OCI-LY7 (cell line): ENCODE results near the gene METTL21C. TPM values are rescaled to one million over a fixed set of nuclear protein-coding genes. Genes with fewer than 3 reads are reported as not detected.

Source experiments
- Bru-seq: library from RNA; stranded (reverse); fragments of 400-500 nt; gene quantifications from one replicate; lab custom pipeline; 2021; lab: Mats Ljungman, UMichigan
- BruChase-seq, 2 experiments: library from RNA; stranded (reverse); fragments of 400-500 nt; gene quantifications; one replicate each; lab custom pipeline; 2021; lab: Mats Ljungman, UMichigan
- BruUV-seq: library from RNA; stranded (reverse); fragments of 400-500 nt; replicated peaks from 2 replicates; lab custom pipeline; 2021; lab: Mats Ljungman, UMichigan
- CTCF ChIA-PET: fragments of 300-600 bp; sonication (Branson Sonifier 250); formaldehyde crosslinking; loops from one replicate; lab custom pipeline; 2022; ENCODE audit warnings: antibody characterized with exemption; ENCODE audit not compliant: unreplicated experiment; lab: Charles Lee
- POLR2A ChIA-PET: fragments of 300-600 bp; sonication (Branson Sonifier 250); formaldehyde crosslinking; loops from one replicate; lab custom pipeline; 2022; ENCODE audit warnings: antibody characterized with exemption; lab: Charles Lee
- DNase-seq: peaks from one replicate; pipeline ENCODE4 v3.0.0-alpha.2; 2015; ENCODE audit warnings: low spot score
- H2AFZ ChIP-seq: fragments of 200-600 bp; sonication (generic), shearing (Covaris generic); 2 replicates; pipeline ENCODE4 v1.6.1; 2014; ENCODE audit warnings: mild to moderate bottlenecking, antibody characterized with exemption, low read length, moderate library complexity
- H3K27ac ChIP-seq: fragments of 200-600 bp; sonication (generic); 2 replicates; pipeline ENCODE4 v1.5.1; 2014; ENCODE audit warnings: mixed run types, low read depth, mild to moderate bottlenecking, moderate library complexity, low read length, inconsistent platforms; ENCODE audit not compliant: poor library complexity, severe bottlenecking
- H3K36me3 ChIP-seq: fragments of 200-600 bp; sonication (generic); 2 replicates; pipeline ENCODE4 v1.6.1; 2014; ENCODE audit warnings: mild to moderate bottlenecking, antibody characterized with exemption, low read length, moderate library complexity, mixed read lengths; ENCODE audit not compliant: insufficient read depth
- H3K4me1 ChIP-seq: fragments of 200-600 bp; sonication (generic); 2 replicates; pipeline ENCODE4 v1.5.1; 2014; ENCODE audit warnings: mild to moderate bottlenecking, low read length; ENCODE audit not compliant: insufficient read depth, poor library complexity, severe bottlenecking
- H3K4me2 ChIP-seq: fragments of 200-600 bp; sonication (generic); 2 replicates; pipeline ENCODE4 v1.6.1; 2014; ENCODE audit warnings: mild to moderate bottlenecking, low read length
- H3K4me3 ChIP-seq: fragments of 200-600 bp; sonication (generic); 2 replicates; pipeline ENCODE4 v1.5.1; 2014; ENCODE audit warnings: mild to moderate bottlenecking, low read depth, low read length; ENCODE audit not compliant: poor library complexity, severe bottlenecking
- H3K79me2 ChIP-seq: fragments of 200-600 bp; sonication (generic); 2 replicates; pipeline ENCODE4 v1.6.1; 2016; ENCODE audit warnings: low read depth, mild to moderate bottlenecking, low read length, moderate library complexity, mixed read lengths; ENCODE audit not compliant: insufficient read depth
- H3K9me2 ChIP-seq: fragments of 200-600 bp; sonication (generic); 2 replicates; pipeline ENCODE4 v1.6.1; 2016; ENCODE audit warnings: mild to moderate bottlenecking, low read length, mixed read lengths; ENCODE audit not compliant: insufficient read depth
- H3K9me3 ChIP-seq: fragments of 200-600 bp; sonication (generic); 2 replicates; pipeline ENCODE4 v1.6.1; 2014; ENCODE audit warnings: mild to moderate bottlenecking, mixed run types, low read length, mixed read lengths
- H4K20me1 ChIP-seq: fragments of 200-600 bp; sonication (generic); 2 replicates; pipeline ENCODE4 v1.6.1; 2014; ENCODE audit warnings: mild to moderate bottlenecking, antibody characterized with exemption, low read length, moderate library complexity, mixed read lengths; ENCODE audit not compliant: insufficient read depth
- CTCF ChIP-seq: fragments of 200-600 bp; sonication (generic); conservative IDR thresholded peaks from 2 replicates; pipeline ENCODE4 v1.5.1; 2014; ENCODE audit warnings: mild to moderate bottlenecking, antibody characterized with exemption, low read length, moderate library complexity, mixed read lengths
- EZH2phosphoT487 ChIP-seq: fragments of 200-600 bp; sonication (generic); IDR thresholded peaks from 2 replicates; pipeline ENCODE4 v1.6.1; 2018; ENCODE audit warnings: low read depth, borderline replicate concordance, mild to moderate bottlenecking, mixed run types, antibody characterized with exemption, low read length, moderate library complexity, mixed read lengths
- intact Hi-C: fragments of 100-400 bp; cut with micrococcal nuclease; formaldehyde crosslinking; loops from one replicate; pipeline ENCODE4 v1.10.0; 2022; ENCODE audit not compliant: unreplicated experiment
- long read RNA-seq: library from polyadenylated mRNA; stranded (forward); transcript quantifications from one replicate; pipeline ENCODE4 v2.0.0, GENCODE V29; 2022
- total RNA-seq, 2 experiments: library from RNA; depleted of rRNA in 1 of 2; stranded (reverse); fragments of >200 nt in 1 of 2; shearing (Covaris generic) in 1 of 2; gene quantifications; 2 replicates each; pipeline ENCODE4 v1.2.3, GENCODE V29; 2014 to 2022

The METTL21C gene
- total RNA-seq (2014; rRNA removed; shearing (Covaris generic)) (not detected in 2 replicates), total RNA-seq (2022) (not detected in 2 replicates), Bru-seq, nascent RNA (not detected), BruChase-seq, experiment 1, labeled RNA remaining after a 6-hour chase (not detected), BruChase-seq, experiment 2, labeled RNA remaining after a 2-hour chase (not detected)
- long read RNA-seq, result 0 reads

GRCh38 chr13:102694937-102695336 is at the start of gene METTL21C:
Gene METTL21C (minus strand): TSS chr13:102695044. CDS start chr13:102694498, 546 bp downstream.
- Histone ChIP-seq H3K9me2 (no peaks in the 10 kb centered on the region), H3K4me1 (no peaks in the 10 kb centered on the region), H3K27ac (no peak within 1 kb of the TSS), H3K4me2 (no peak within 1 kb of the TSS), H3K36me3 (no peaks in the 10 kb centered on the region), H3K4me3 (no peak within 1 kb of the TSS), H3K9me3 (no peaks in the 10 kb centered on the region), H3K79me2 (no peaks in the 10 kb centered on the region), H4K20me1 (no peaks in the 10 kb centered on the region), H2AFZ (no peak within 1 kb of the TSS)
- CTCF ChIA-PET, result no interaction called here
- intact Hi-C loops, result no loop called here
- TF ChIP-seq CTCF, result no peak
- POLR2A ChIA-PET, result interaction anchor here (1.2 kb wide), 1 partner anchor 29 kb away, joined by 3 read pairs; no protein-coding TSS in a partner anchor
- no TSS peak for BruUV-seq
- DNase-seq, result no peak

GRCh38 chr13:102742506-102742905 is 47.7 kb upstream of the METTL21C start:
- Histone ChIP-seq H3K4me3 (no peak overlapping the region), H3K36me3 (no peaks in the 10 kb centered on the region), H3K79me2 (no peaks in the 10 kb centered on the region), H3K4me2 (no peak overlapping the region), H2AFZ (no peak overlapping the region), H4K20me1 (no peaks in the 10 kb centered on the region), H3K4me1 (no peaks in the 10 kb centered on the region), H3K27ac (no peak overlapping the region), H3K9me2 (no peaks in the 10 kb centered on the region), H3K9me3 (no peaks in the 10 kb centered on the region)
- CTCF ChIA-PET, result no interaction called here
- no TSS peak for BruUV-seq
- DNase-seq, result no peak
- TF ChIP-seq CTCF (no peak), EZH2phosphoT487 (no peak)
- intact Hi-C loops, result no loop called here
- POLR2A ChIA-PET, result no interaction called here

GRCh38 chr13:102742101-102742500 is 47.3 kb upstream of the METTL21C start:
- Histone ChIP-seq H3K36me3 (no peaks in the 10 kb centered on the region), H3K4me3 (no peak overlapping the region), H2AFZ (no peak overlapping the region), H3K79me2 (no peaks in the 10 kb centered on the region), H3K4me1 (no peaks in the 10 kb centered on the region), H3K9me3 (no peaks in the 10 kb centered on the region), H3K4me2 (no peak overlapping the region), H3K9me2 (no peaks in the 10 kb centered on the region), H4K20me1 (no peaks in the 10 kb centered on the region), H3K27ac (no peak overlapping the region)
- no peak for TF ChIP-seq CTCF
- TF ChIP-seq EZH2phosphoT487, result no peak
- no TSS peak for BruUV-seq
- DNase-seq, result no peak
- ChIA-PET CTCF (no interaction called here), POLR2A (no interaction called here)
- intact Hi-C loops, result no loop called here
